ENCODE results near the gene ASB15.

- TF ChIP-seq, protein P1, sequence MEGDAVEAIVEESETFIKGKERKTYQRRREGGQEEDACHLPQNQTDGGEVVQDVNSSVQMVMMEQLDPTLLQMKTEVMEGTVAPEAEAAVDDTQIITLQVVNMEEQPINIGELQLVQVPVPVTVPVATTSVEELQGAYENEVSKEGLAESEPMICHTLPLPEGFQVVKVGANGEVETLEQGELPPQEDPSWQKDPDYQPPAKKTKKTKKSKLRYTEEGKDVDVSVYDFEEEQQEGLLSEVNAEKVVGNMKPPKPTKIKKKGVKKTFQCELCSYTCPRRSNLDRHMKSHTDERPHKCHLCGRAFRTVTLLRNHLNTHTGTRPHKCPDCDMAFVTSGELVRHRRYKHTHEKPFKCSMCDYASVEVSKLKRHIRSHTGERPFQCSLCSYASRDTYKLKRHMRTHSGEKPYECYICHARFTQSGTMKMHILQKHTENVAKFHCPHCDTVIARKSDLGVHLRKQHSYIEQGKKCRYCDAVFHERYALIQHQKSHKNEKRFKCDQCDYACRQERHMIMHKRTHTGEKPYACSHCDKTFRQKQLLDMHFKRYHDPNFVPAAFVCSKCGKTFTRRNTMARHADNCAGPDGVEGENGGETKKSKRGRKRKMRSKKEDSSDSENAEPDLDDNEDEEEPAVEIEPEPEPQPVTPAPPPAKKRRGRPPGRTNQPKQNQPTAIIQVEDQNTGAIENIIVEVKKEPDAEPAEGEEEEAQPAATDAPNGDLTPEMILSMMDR (IDR thresholded peaks at IDR 0.05 in 8 of 11, conservative IDR thresholded peaks at IDR 0.05 in 3 of 11), result no peak
- TF ChIP-seq POLR2A (IDR thresholded peaks at IDR 0.05), result no peak
These were observed 27.2 kb downstream of the ASB15 start for GRCh38 chr7:123628829-123629228.

Data from spleen (tissue), 7 donors.